HG02610 (cell line): ENCODE data around the gene ZFAND2A.
"Not testable (repeated sequence)": the region's sequence is repeated elsewhere in the genome, so short reads cannot be mapped to it uniquely, and the experiment has no call there.

ENCODE experiments used
- ATAC-seq: cut with Tn5 transposase; IDR thresholded peaks from one replicate; pipeline ENCODE4 v1.9.1; 2021; ENCODE audit warnings: mild to moderate bottlenecking, moderate library complexity; ENCODE audit not compliant: unreplicated experiment

Gene ZFAND2A

GRCh38 chr7:1154172-1154739 lies 5.7 kb downstream of the ZFAND2A start:
- no peak for ATAC-seq

- ATAC-seq, result no peak
These were observed 7.5 kb downstream of the ZFAND2A start for GRCh38 chr7:1152492-1152891.

GRCh38 chr7:1151653-1152425 lies 8.2 kb downstream of the ZFAND2A start:
- ATAC-seq, result no peak

GRCh38 chr7:1151156-1151555 lies 8.8 kb downstream of the ZFAND2A start:
- no peak for ATAC-seq

- no peak for ATAC-seq
These were observed 9.5 kb downstream of the ZFAND2A start for GRCh38 chr7:1150400-1151002.

- ATAC-seq, result no peak
These were observed 10.6 kb downstream of the ZFAND2A start for GRCh38 chr7:1149351-1149794.

- not testable (repeated sequence) for ATAC-seq
These were observed 12.1 kb downstream of the ZFAND2A start for GRCh38 chr7:1147873-1148272.

- ATAC-seq, result no peak
These were observed 15.7 kb downstream of the ZFAND2A start for GRCh38 chr7:1144269-1144771.

GRCh38 chr7:1143031-1143430 lies 17.0 kb downstream of the ZFAND2A start:
- not testable (repeated sequence) for ATAC-seq

- no peak for ATAC-seq
These were observed 17.9 kb downstream of the ZFAND2A start for GRCh38 chr7:1142051-1142635.

GRCh38 chr7:1141651-1142050 lies 18.3 kb downstream of the ZFAND2A start:
- ATAC-seq, result no peak

GRCh38 chr7:1140476-1141104 lies 19.4 kb downstream of the ZFAND2A start:
- no peak for ATAC-seq

GRCh38 chr7:1137517-1138167 lies 22.4 kb downstream of the ZFAND2A start:
- ATAC-seq, result peak; percentile 52

- ATAC-seq, result no peak
These were observed 23.0 kb downstream of the ZFAND2A start for GRCh38 chr7:1136841-1137516.

GRCh38 chr7:1134951-1135350 lies 25.0 kb downstream of the ZFAND2A start:
- no peak for ATAC-seq

- no peak for ATAC-seq
These were observed 28.3 kb downstream of the ZFAND2A start for GRCh38 chr7:1131471-1132265.

GRCh38 chr7:1130021-1130990 lies 29.7 kb downstream of the ZFAND2A start:
- no peak for ATAC-seq

GRCh38 chr7:1129431-1129830 lies 30.6 kb downstream of the ZFAND2A start:
- ATAC-seq, result no peak
